SK-N-SH treated with all-trans-retinoic acid at 6 μM for 48 hours (cell line): ENCODE measurements around the gene CACNA1H.

Experiments
- ATAC-seq: fragments of 200-7000 bp; cut with Tn5 transposase; 3 replicates; pipeline ENCODE4 v1.9.1; 2020; ENCODE audit warnings: mild to moderate bottlenecking, moderate library complexity
- ARNTL ChIP-seq: fragments of 450-650 bp; formaldehyde crosslinking; IDR thresholded peaks from 2 replicates; pipeline ENCODE4 v1.5.0; 2020; ENCODE audit warnings: low read depth, mild to moderate bottlenecking, moderate library complexity, borderline replicate concordance
- BACH2 ChIP-seq: fragments of 250-450 bp; sonication (Bioruptor Pico); IDR thresholded peaks from 2 replicates; pipeline ENCODE4 v1.9.0; 2021; ENCODE audit warnings: mild to moderate bottlenecking, borderline replicate concordance
- CREB5 ChIP-seq: fragments of 250-450 bp; sonication (Bioruptor Pico); IDR thresholded peaks from 2 replicates; pipeline ENCODE4 v1.5.1; 2020; ENCODE audit warnings: low read depth, mild to moderate bottlenecking, moderate library complexity
- CSDC2 ChIP-seq: fragments of 250-450 bp; sonication (Bioruptor Pico); IDR thresholded peaks from 2 replicates; pipeline ENCODE4 v1.5.0; 2020; ENCODE audit warnings: mild to moderate bottlenecking, moderate library complexity
- ESRRG ChIP-seq: fragments of 250-450 bp; sonication (Bioruptor Pico); IDR thresholded peaks from 2 replicates; pipeline ENCODE4 v1.6.1; 2021; ENCODE audit warnings: mild to moderate bottlenecking
- GLIS3 ChIP-seq: fragments of 250-450 bp; sonication (Bioruptor Pico); IDR thresholded peaks from 2 replicates; pipeline ENCODE4 v1.5.0; 2020; ENCODE audit warnings: mild to moderate bottlenecking, moderate library complexity
- ISL1 ChIP-seq: fragments of 250-450 bp; sonication (Bioruptor Pico); IDR thresholded peaks from 2 replicates; pipeline ENCODE4 v2.1.2; 2022; ENCODE audit warnings: mild to moderate bottlenecking, moderate library complexity
- OSR1 ChIP-seq: fragments of 250-450 bp; sonication (Bioruptor Pico); IDR thresholded peaks from 2 replicates; pipeline ENCODE4 v1.8.0; 2022; ENCODE audit warnings: moderate library complexity, mild to moderate bottlenecking, inconsistent platforms
- POU6F1 ChIP-seq: fragments of 250-450 bp; sonication (Bioruptor Pico); IDR thresholded peaks from 2 replicates; pipeline ENCODE4 v1.8.0; 2021; ENCODE audit warnings: low read depth, mild to moderate bottlenecking, moderate library complexity, borderline replicate concordance
- PPARA ChIP-seq: fragments of 250-450 bp; sonication (Bioruptor Pico); IDR thresholded peaks from 2 replicates; pipeline ENCODE4 v1.5.0; 2020; ENCODE audit warnings: mild to moderate bottlenecking, borderline replicate concordance
- RARB ChIP-seq: fragments of 250-450 bp; sonication (Bioruptor Pico); IDR thresholded peaks from 2 replicates; pipeline ENCODE4 v1.8.0; 2021; ENCODE audit warnings: mild to moderate bottlenecking, moderate library complexity
- SNAI2 ChIP-seq: fragments of 250-450 bp; sonication (Bioruptor Pico); IDR thresholded peaks from 2 replicates; pipeline ENCODE4 v1.5.0; 2020; ENCODE audit warnings: mild to moderate bottlenecking, moderate library complexity
- TCF4 ChIP-seq: fragments of 250-450 bp; sonication (Bioruptor Pico); IDR thresholded peaks from 2 replicates; pipeline ENCODE4 v1.8.0; 2021; ENCODE audit warnings: mild to moderate bottlenecking, moderate library complexity, borderline replicate concordance
- TOX ChIP-seq: fragments of 250-450 bp; sonication (Bioruptor Pico); IDR thresholded peaks from 2 replicates; pipeline ENCODE4 v1.8.0; 2021; ENCODE audit warnings: mild to moderate bottlenecking, moderate library complexity, borderline replicate concordance
- TSHZ2 ChIP-seq: fragments of 250-450 bp; sonication (Bioruptor Pico); IDR thresholded peaks from 2 replicates; pipeline ENCODE4 v1.5.0; 2020; ENCODE audit warnings: mild to moderate bottlenecking, moderate library complexity
- ZC3H10 ChIP-seq: fragments of 250-450 bp; sonication (Bioruptor Pico); IDR thresholded peaks from 2 replicates; pipeline ENCODE4 v1.5.1; 2021; ENCODE audit warnings: mild to moderate bottlenecking, moderate library complexity
- ZFP3 ChIP-seq: fragments of 250-450 bp; sonication (Bioruptor Pico); IDR thresholded peaks from 2 replicates; pipeline ENCODE4 v1.5.0; 2020; ENCODE audit warnings: mild to moderate bottlenecking, moderate library complexity
- ZFP30 ChIP-seq: fragments of 450-650 bp; formaldehyde crosslinking; IDR thresholded peaks from 2 replicates; pipeline ENCODE4 v1.5.0; 2022; ENCODE audit warnings: mild to moderate bottlenecking, moderate library complexity
- ZNF565 ChIP-seq: fragments of 450-650 bp; formaldehyde crosslinking; conservative IDR thresholded peaks from 2 replicates; pipeline ENCODE4 v1.5.0; 2020; ENCODE audit warnings: low read depth, mild to moderate bottlenecking, moderate library complexity
- ZNF70 ChIP-seq: fragments of 450-650 bp; formaldehyde crosslinking; IDR thresholded peaks from 2 replicates; pipeline ENCODE4 v1.5.0; 2020; ENCODE audit warnings: mild to moderate bottlenecking, moderate library complexity
- ZNF8 ChIP-seq: fragments of 450-650 bp; formaldehyde crosslinking; IDR thresholded peaks from 2 replicates; pipeline ENCODE4 v1.5.0; 2020; ENCODE audit warnings: mild to moderate bottlenecking, moderate library complexity
- TF ChIP-seq, protein P1 (sequence below): fragments of 250-450 bp; sonication (Bioruptor Pico); IDR thresholded peaks from 2 replicates; pipeline ENCODE4 v1.5.1; 2021; ENCODE audit warnings: mild to moderate bottlenecking, moderate library complexity
- TF ChIP-seq, protein P2 (sequence below): fragments of 250-450 bp; sonication (Bioruptor Pico); IDR thresholded peaks from 2 replicates; pipeline ENCODE4 v1.8.0; 2020; ENCODE audit warnings: mild to moderate bottlenecking, moderate library complexity, borderline replicate concordance

The CACNA1H gene

GRCh38 chr16:1141716-1142115, 11.2 kb upstream of the CACNA1H start:
- ATAC-seq = no peak
- TF ChIP-seq ISL1 (CRISPR knock-in tag) = no peak
- TF ChIP-seq CSDC2 (CRISPR knock-in tag) = no peak
- no peak for TF ChIP-seq ZFP3 (CRISPR knock-in tag)
- no peak for TF ChIP-seq TSHZ2 (CRISPR knock-in tag)

DNA sequence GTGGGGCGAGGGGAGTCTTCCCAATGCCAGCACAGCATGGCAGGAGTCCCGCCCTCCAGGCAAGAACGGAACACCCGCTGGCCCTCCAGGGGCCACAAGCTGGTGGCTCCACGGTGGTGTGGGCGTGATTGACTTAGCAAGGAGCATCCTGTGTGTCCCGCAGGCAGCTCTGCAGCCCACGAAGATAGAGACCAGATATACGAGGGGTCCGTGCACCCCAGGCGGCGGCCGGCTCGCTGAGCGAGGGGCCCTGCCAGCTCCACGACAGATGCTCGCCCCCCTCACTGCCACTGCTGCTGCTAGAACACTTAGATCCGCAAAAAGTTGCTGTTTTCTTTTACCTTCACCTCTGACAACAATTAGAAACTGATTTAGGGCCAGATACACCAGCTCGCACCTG, 10.0 kb upstream of the CACNA1H start:
- ATAC-seq = no peak
- no peak for TF ChIP-seq SNAI2 (CRISPR knock-in tag)
- TF ChIP-seq, protein P1, sequence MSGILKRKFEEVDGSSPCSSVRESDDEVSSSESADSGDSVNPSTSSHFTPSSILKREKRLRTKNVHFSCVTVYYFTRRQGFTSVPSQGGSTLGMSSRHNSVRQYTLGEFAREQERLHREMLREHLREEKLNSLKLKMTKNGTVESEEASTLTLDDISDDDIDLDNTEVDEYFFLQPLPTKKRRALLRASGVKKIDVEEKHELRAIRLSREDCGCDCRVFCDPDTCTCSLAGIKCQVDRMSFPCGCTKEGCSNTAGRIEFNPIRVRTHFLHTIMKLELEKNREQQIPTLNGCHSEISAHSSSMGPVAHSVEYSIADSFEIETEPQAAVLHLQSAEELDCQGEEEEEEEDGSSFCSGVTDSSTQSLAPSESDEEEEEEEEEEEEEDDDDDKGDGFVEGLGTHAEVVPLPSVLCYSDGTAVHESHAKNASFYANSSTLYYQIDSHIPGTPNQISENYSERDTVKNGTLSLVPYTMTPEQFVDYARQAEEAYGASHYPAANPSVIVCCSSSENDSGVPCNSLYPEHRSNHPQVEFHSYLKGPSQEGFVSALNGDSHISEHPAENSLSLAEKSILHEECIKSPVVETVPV (CRISPR knock-in tag) = no peak
- no peak for TF ChIP-seq ZC3H10 (CRISPR knock-in tag)
- no peak for TF ChIP-seq CREB5
- TF ChIP-seq BACH2 = no peak
- TF ChIP-seq GLIS3 = no peak
- no peak for TF ChIP-seq ESRRG (CRISPR knock-in tag)
- TF ChIP-seq TOX (CRISPR knock-in tag) = no peak
- no peak for TF ChIP-seq RARB
- no peak for TF ChIP-seq ZNF8 (CRISPR knock-in tag)
- no peak for TF ChIP-seq ZNF70 (CRISPR knock-in tag)
- TF ChIP-seq ZFP30 (CRISPR knock-in tag) = no peak
- TF ChIP-seq POU6F1 (CRISPR knock-in tag) = no peak
- TF ChIP-seq OSR1 (CRISPR knock-in tag) = no peak
- TF ChIP-seq, protein P2, sequence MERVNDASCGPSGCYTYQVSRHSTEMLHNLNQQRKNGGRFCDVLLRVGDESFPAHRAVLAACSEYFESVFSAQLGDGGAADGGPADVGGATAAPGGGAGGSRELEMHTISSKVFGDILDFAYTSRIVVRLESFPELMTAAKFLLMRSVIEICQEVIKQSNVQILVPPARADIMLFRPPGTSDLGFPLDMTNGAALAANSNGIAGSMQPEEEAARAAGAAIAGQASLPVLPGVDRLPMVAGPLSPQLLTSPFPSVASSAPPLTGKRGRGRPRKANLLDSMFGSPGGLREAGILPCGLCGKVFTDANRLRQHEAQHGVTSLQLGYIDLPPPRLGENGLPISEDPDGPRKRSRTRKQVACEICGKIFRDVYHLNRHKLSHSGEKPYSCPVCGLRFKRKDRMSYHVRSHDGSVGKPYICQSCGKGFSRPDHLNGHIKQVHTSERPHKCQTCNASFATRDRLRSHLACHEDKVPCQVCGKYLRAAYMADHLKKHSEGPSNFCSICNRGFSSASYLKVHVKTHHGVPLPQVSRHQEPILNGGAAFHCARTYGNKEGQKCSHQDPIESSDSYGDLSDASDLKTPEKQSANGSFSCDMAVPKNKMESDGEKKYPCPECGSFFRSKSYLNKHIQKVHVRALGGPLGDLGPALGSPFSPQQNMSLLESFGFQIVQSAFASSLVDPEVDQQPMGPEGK (CRISPR knock-in tag) = no peak

DNA sequence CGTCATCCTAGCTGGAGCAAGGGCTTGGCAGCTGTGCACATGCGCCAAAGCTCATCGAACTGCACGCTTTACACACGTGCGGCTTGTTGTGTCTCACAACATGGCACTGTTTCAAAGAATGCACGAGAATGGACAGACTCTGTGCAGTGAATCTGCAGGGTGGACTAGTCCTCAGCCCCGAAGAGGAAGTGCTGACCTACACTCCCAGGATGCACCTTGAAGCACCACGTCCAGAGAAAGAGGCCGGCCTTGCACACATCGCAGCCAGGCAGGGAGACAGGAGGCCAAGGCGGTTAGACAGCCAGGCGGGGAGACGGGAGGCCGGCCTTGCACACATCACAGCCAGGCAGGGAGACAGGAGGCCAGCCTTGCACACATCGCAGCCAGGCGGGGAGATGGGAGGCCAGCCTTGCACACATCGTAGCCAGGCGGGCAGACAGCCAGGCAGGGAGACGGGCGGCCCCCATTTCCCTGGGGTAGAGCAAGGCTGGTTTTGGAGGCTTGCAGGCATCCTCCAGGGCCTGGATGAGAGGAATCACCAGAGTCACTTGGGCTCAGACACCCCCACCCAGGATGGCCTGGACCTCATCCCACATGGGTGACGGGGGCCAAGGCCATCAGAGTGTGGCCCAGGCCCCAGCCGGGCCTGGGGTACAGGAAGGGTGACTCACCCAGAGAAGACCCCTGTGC, 9.0 kb upstream of the CACNA1H start:
- ATAC-seq = no peak
- TF ChIP-seq TCF4 (no peak), PPARA (no peak), CREB5 (no peak), ARNTL (CRISPR knock-in tag) (no peak), ZC3H10 (CRISPR knock-in tag) (no peak), POU6F1 (CRISPR knock-in tag) (no peak), OSR1 (CRISPR knock-in tag) (no peak), CSDC2 (CRISPR knock-in tag) (no peak), ZFP30 (CRISPR knock-in tag) (no peak), ZFP3 (CRISPR knock-in tag) (no peak), ZNF8 (CRISPR knock-in tag) (no peak), ZNF565 (no peak)
- TF ChIP-seq, protein P1 (CRISPR knock-in tag) = no peak
